Endothelial cell of umbilical vein (primary cell): Measurements from ENCODE around the gene KATNAL2. TPM values are rescaled to one million over a fixed set of nuclear protein-coding genes. Genes with fewer than 3 reads are reported as not detected.

Experiments used
- BruUV-seq: library from RNA; stranded (reverse); fragments of 400-500 nt; replicated peaks from 2 replicates; lab custom pipeline; 2021; lab: Mats Ljungman, UMichigan
- CTCF ChIA-PET: fragments of 300-600, 350-600 bp; sonication (Branson Sonifier 250); formaldehyde crosslinking; loops from one replicate; lab custom pipeline; 2021; ENCODE audit warnings: antibody characterized with exemption, inconsistent platforms; lab: Charles Lee
- POLR2A ChIA-PET: fragments of 300-600, 350-600 bp; sonication (Branson Sonifier 250); formaldehyde crosslinking; loops from one replicate; lab custom pipeline; 2021; ENCODE audit warnings: antibody characterized with exemption, inconsistent platforms; lab: Charles Lee
- DNase-seq: peaks from one replicate; pipeline ENCODE4 v3.0.0-alpha.2; 2011; ENCODE audit warnings: low read depth, low spot score
- FAIRE-seq: peaks from 2 replicates; lab custom pipeline; 2011; peaks lifted over from hg19 to GRCh38; lab: Jason Lieb, UNC
- H2AFZ ChIP-seq: 2 replicates; pipeline ENCODE4 v1.6.0; 2012; ENCODE audit warnings: low read depth, low read length, control low read depth, inconsistent platforms
- H3K27ac ChIP-seq: 2 replicates; pipeline ENCODE4 v1.5.1; 2011; ENCODE audit warnings: low read depth, mild to moderate bottlenecking, control low read depth, low read length, moderate library complexity; ENCODE audit not compliant: insufficient read depth
- H3K27me3 ChIP-seq, 2 experiments: 2 replicates each; pipeline versions ENCODE4 v1.6.0 to v1.6.1; 2011; ENCODE audit warnings: low read length in 2 of 2, mixed read lengths in 1 of 2; ENCODE audit not compliant: control insufficient read depth in 2 of 2, insufficient read depth in 2 of 2
- H3K36me3 ChIP-seq, 2 experiments: 2 replicates in 1 of 2; 3 replicates in 1 of 2; pipeline ENCODE4 v1.5.1; 2011; ENCODE audit warnings: low read length in 2 of 2, mild to moderate bottlenecking in 1 of 2, moderate library complexity in 1 of 2; ENCODE audit not compliant: control insufficient read depth in 2 of 2, insufficient read depth in 2 of 2; ENCODE audit errors: extremely low read depth in 1 of 2
- H3K4me1 ChIP-seq: 3 replicates; pipeline ENCODE4 v1.5.1; 2011; ENCODE audit warnings: mild to moderate bottlenecking, low read length; ENCODE audit not compliant: control insufficient read depth, insufficient read depth; ENCODE audit errors: extremely low read depth
- H3K4me2 ChIP-seq: 2 replicates; pipeline ENCODE4 v1.6.1; 2011; ENCODE audit warnings: low read length, control low read depth, mixed read lengths; ENCODE audit not compliant: insufficient read depth
- H3K4me3 ChIP-seq, 3 experiments: fragments of 200-600 bp in 1 of 3; sonication (generic), shearing (Covaris generic) in 1 of 3; replicated peaks in 1 of 3; 2 replicates each; pipeline ENCODE4 v1.5.1; 2011 to 2016; ENCODE audit warnings: control low read depth in 3 of 3, low read length in 3 of 3, mild to moderate bottlenecking in 2 of 3, inconsistent platforms in 1 of 3, low read depth in 1 of 3, moderate library complexity in 1 of 3; ENCODE audit not compliant: insufficient read depth in 1 of 3
- H3K79me2 ChIP-seq: 2 replicates; pipeline ENCODE4 v1.6.0; 2012; ENCODE audit warnings: low read length, inconsistent platforms; ENCODE audit not compliant: control insufficient read depth, insufficient read depth
- H3K9ac ChIP-seq: replicated peaks from 2 replicates; pipeline ENCODE3; 2011; ENCODE audit warnings: low read length, control low read depth; ENCODE audit not compliant: insufficient read depth; ENCODE audit errors: extremely low read depth
- H3K9me1 ChIP-seq: replicated peaks from 3 replicates; pipeline ENCODE4 v1.6.0; 2011; ENCODE audit warnings: mild to moderate bottlenecking, low read length; ENCODE audit not compliant: control insufficient read depth, insufficient read depth; ENCODE audit errors: extremely low read depth
- H3K9me3 ChIP-seq: replicated peaks from 2 replicates; pipeline ENCODE4 v1.5.1; 2012; ENCODE audit warnings: low read length, inconsistent platforms; ENCODE audit not compliant: control insufficient read depth, insufficient read depth
- H4K20me1 ChIP-seq: replicated peaks from 2 replicates; pipeline ENCODE3; 2011; ENCODE audit warnings: mild to moderate bottlenecking, low read length; ENCODE audit not compliant: control insufficient read depth, insufficient read depth; ENCODE audit errors: extremely low read depth
- POLR2AphosphoS5 ChIP-seq: IDR thresholded peaks from 2 replicates; pipeline ENCODE4 v1.6.1; 2012; ENCODE audit warnings: low read depth, mild to moderate bottlenecking, control low read depth, low read length, moderate library complexity; ENCODE audit not compliant: insufficient read depth
- dilution Hi-C: fragments of 300-500 bp; cut with MboI; formaldehyde crosslinking; loops from one replicate; pipeline ENCODE4 v1.15.0; 2019; ENCODE audit warnings: low sequenced_read_pairs; ENCODE audit not compliant: extremely low pct_ligation_motif_present
- intact Hi-C: fragments of 100-400 bp; cut with micrococcal nuclease; formaldehyde crosslinking; loops from one replicate; pipeline ENCODE4 v1.10.0; 2022
- polyA plus RNA-seq, 4 experiments: library from polyadenylated mRNA; depleted of rRNA in 3 of 4; stranded (reverse) in 3 of 4; unstranded in 1 of 4; fragments of >200 nt; gene quantifications; 2 replicates each; pipeline versions ENCODE4 v1.2.1 to v1.2.3, GENCODE V29; 2011 to 2012; ENCODE audit warnings: missing spikeins in 1 of 4
- small RNA-seq: library from RNA; depleted of rRNA; stranded (forward); fragments of <200 nt; gene quantifications from one replicate; pipeline ENCODE3, GENCODE V24; 2012; ENCODE audit warnings: low replicate concordance, low read depth; ENCODE audit not compliant: insufficient read depth, insufficient read length
- total RNA-seq: library from RNA; stranded (reverse); gene quantifications from 2 replicates; pipeline ENCODE4 v1.2.3, GENCODE V29; 2021

KATNAL2 gene
- total and polyA plus RNA-seq, 2 donors (not counting 3 experiments of a cell fraction or from before 2014, with no cell fraction given), result 0.51 to 1.3 TPM

DNA sequence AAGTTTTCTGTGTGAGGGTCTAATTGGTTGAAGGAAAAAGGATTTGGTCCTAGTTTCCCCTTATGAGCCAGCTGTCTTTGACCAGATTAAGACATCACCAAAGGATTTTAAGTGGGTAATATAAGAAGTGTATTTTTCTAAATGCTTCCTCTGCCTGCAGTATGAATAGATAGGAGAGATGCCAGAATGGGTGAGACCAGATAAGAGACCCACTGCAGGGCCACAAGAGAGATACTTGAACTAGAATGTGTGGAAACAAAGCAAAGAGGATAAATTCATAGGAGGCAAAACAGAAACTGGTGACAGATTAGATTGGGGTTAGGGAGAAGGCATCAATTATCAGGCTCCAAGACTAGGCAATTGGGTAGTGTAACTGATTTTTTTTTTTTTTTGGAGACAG lies 234.0 kb downstream of the KATNAL2 start:
- peaks cover 15% of the 10 kb centered on the region for H3K4me1 ChIP-seq
- no peak overlapping the region for H3K27ac ChIP-seq
- H3K27me3 ChIP-seq, result no peaks in the 10 kb centered on the region
- peak overlapping the region; percentile 80 for H3K4me2 ChIP-seq
- intact Hi-C loops (no loop called here), dilution Hi-C loops (no loop called here)
- H3K36me3 ChIP-seq, result peaks cover 1 to 3% of the 10 kb centered on the region in 2 experiments
- no peak for TF ChIP-seq POLR2AphosphoS5
- H3K79me2 ChIP-seq, result peaks cover 14% of the 10 kb centered on the region
- BruUV-seq, result no TSS peak
- H2AFZ ChIP-seq, result no peak overlapping the region
- H3K4me3 ChIP-seq, result no peak overlapping the region
- DNase-seq, result no peak
- CTCF ChIA-PET, result interaction anchor here (2.0 kb wide), 1 partner anchor 605 kb away, joined by 5 read pairs; no protein-coding TSS in a partner anchor
- no peaks in the 10 kb centered on the region for H3K9me3 ChIP-seq
- POLR2A ChIA-PET, result no interaction called here
- no peak for FAIRE-seq
- H3K9ac ChIP-seq, result no peak overlapping the region
- H3K9me1 ChIP-seq, result no peaks in the 10 kb centered on the region
- H4K20me1 ChIP-seq, result no peaks in the 10 kb centered on the region

Small RNAs within 50 kb of the gene (small RNA-seq; reads per million reads assigned to genes)
- not detected for gene AC012254.4

Other genes with a start within 250 kb of the KATNAL2 start
- gene ST8SIA5, start 160.5 kb upstream of the KATNAL2 start, total RNA-seq, result 0.32 and 0.62 TPM in 2 replicates
- gene ST8SIA5, start 160.5 kb upstream of the KATNAL2 start, polyA plus RNA-seq, result 0.10 and 0.25 TPM in 2 replicates
- 27.7 and 34.3 TPM in 2 replicates for gene PIAS2, start 95 bp upstream of the KATNAL2 start, total RNA-seq
- gene PIAS2, start 95 bp upstream of the KATNAL2 start, polyA plus RNA-seq, result 7.0 and 8.2 TPM in 2 replicates
- gene ELOA2, start 118.0 kb downstream of the KATNAL2 start, total RNA-seq, result not detected in 2 replicates
- gene ELOA2, start 118.0 kb downstream of the KATNAL2 start, polyA plus RNA-seq, result not detected in 2 replicates
- 13.7 and 18.7 TPM in 2 replicates for gene HDHD2, start 232.9 kb downstream of the KATNAL2 start, total RNA-seq
- 1.5 and 3.5 TPM in 2 replicates for gene HDHD2, start 232.9 kb downstream of the KATNAL2 start, polyA plus RNA-seq